HEK293T (cell line): Measurements from ENCODE around the gene TMEM51.

Source experiments
- CTCF ChIA-PET: fragments of 350-600 bp; formaldehyde crosslinking; extraction: SDS; loops from one replicate; lab custom pipeline; 2021; ENCODE audit warnings: antibody characterized with exemption, inconsistent platforms; lab: Yijun Ruan, JAX
- POLR2A ChIA-PET: fragments of 350-600 bp; formaldehyde crosslinking; extraction: SDS; loops from one replicate; lab custom pipeline; 2020; ENCODE audit warnings: antibody characterized with exemption, inconsistent platforms; lab: Yijun Ruan, JAX
- DNase-seq: peaks from one replicate; pipeline ENCODE4 v3.0.0; 2012; ENCODE audit warnings: mixed read lengths; ENCODE audit errors: extremely low spot score
- ARNT ChIP-seq: fragments of 450-650 bp; IDR thresholded peaks from 2 replicates; pipeline ENCODE4 v1.6.1; 2017; ENCODE audit warnings: mild to moderate bottlenecking
- BHLHE40 ChIP-seq: fragments of 450-650 bp; IDR thresholded peaks from 2 replicates; pipeline ENCODE4 v1.6.1; 2016; ENCODE audit warnings: mild to moderate bottlenecking, moderate library complexity, borderline replicate concordance
- CTBP1 ChIP-seq: fragments of 450-650 bp; IDR thresholded peaks from 2 replicates; pipeline ENCODE4 v1.6.1; 2016; ENCODE audit warnings: borderline replicate concordance
- ELF4 ChIP-seq: fragments of 450-650 bp; IDR thresholded peaks from 2 replicates; pipeline ENCODE4 v1.6.1; 2017; ENCODE audit warnings: antibody characterized with exemption
- FOXA1 ChIP-seq: fragments of 450-650 bp; IDR thresholded peaks from 2 replicates; pipeline ENCODE4 v1.6.1; 2016; ENCODE audit warnings: mild to moderate bottlenecking
- FOXK2 ChIP-seq: fragments of 450-650 bp; IDR thresholded peaks from 2 replicates; pipeline ENCODE4 v1.6.1; 2016; ENCODE audit warnings: mild to moderate bottlenecking
- FOXM1 ChIP-seq: fragments of 450-650 bp; IDR thresholded peaks from 2 replicates; pipeline ENCODE4 v1.6.1; 2017; ENCODE audit warnings: mild to moderate bottlenecking, borderline replicate concordance
- HDGF ChIP-seq: fragments of 450-650 bp; IDR thresholded peaks from 2 replicates; pipeline ENCODE4 v1.6.1; 2017; ENCODE audit warnings: antibody characterized with exemption, borderline replicate concordance
- L3MBTL2 ChIP-seq: fragments of 450-650 bp; conservative IDR thresholded peaks from 2 replicates; pipeline ENCODE4 v1.6.1; 2016; ENCODE audit warnings: mild to moderate bottlenecking
- LEF1 ChIP-seq: fragments of 450-650 bp; IDR thresholded peaks from 2 replicates; pipeline ENCODE4 v1.6.1; 2017; ENCODE audit warnings: mild to moderate bottlenecking, borderline replicate concordance
- NFRKB ChIP-seq: fragments of 450-650 bp; IDR thresholded peaks from 2 replicates; pipeline ENCODE4 v1.6.1; 2016; ENCODE audit warnings: mild to moderate bottlenecking, moderate library complexity
- PKNOX1 ChIP-seq: fragments of 450-650 bp; IDR thresholded peaks from 2 replicates; pipeline ENCODE4 v1.6.1; 2016
- SP1 ChIP-seq: fragments of 450-650 bp; IDR thresholded peaks from 2 replicates; pipeline ENCODE4 v1.6.1; 2017
- SUZ12 ChIP-seq: fragments of 450-650 bp; IDR thresholded peaks from 2 replicates; pipeline ENCODE4 v1.6.1; 2016; ENCODE audit warnings: mild to moderate bottlenecking
- TARDBP ChIP-seq: fragments of 450-650 bp; IDR thresholded peaks from 2 replicates; pipeline ENCODE4 v1.6.1; 2016
- ZNF384 ChIP-seq: fragments of 450-650 bp; IDR thresholded peaks from 2 replicates; pipeline ENCODE4 v1.6.1; 2016

The TMEM51 gene

DNA sequence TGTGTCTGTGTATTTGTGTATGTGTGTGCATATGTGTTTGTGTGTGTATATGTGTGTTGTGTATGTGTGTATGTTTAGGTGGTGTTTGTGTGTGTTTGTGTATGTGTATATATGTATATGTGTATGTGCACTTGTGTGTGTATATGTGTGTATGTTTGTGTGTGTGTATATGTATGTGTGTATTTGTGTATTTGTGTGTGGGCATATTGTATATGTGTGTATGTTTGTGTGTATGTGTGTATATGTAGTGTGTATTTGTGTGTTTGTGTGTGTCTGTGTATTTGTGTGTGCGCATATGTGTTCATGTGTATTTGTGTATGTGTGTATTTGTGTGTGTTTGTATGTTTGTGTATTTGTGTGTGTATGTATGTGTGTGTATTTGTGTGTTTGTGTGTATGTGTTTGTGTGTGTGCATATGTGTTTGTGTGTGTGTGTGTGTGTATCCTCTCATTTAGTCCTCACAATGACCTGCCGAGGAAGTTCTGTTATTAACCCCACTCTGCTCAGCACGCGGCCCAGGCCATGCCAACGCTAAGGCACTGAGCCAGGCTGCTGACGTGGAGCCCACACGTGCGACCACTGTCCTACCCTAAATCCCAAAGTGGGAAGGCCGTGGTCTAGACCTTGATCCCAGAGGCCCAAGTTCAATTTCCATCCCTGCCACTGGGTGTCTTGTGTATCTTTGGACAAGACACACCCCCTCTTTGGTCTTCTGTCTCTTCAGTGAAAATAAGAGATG is 43.2 kb upstream of the TMEM51 start:
- ChIA-PET POLR2A (no interaction called here), CTCF (interaction anchor here (0.7 kb wide), 1 partner anchor 182 kb away, joined by 3 read pairs; no protein-coding TSS in a partner anchor)
- DNase-seq, result no peak
- TF ChIP-seq SP1 (no peak), ARNT (no peak), CTBP1 (no peak), LEF1 (no peak), FOXA1 (no peak), ELF4 (no peak), BHLHE40 (no peak), FOXK2 (no peak), SUZ12 (no peak), L3MBTL2 (no peak), HDGF (no peak), PKNOX1 (no peak), TARDBP (no peak), NFRKB (no peak), FOXM1 (no peak), ZNF384 (no peak)

DNA sequence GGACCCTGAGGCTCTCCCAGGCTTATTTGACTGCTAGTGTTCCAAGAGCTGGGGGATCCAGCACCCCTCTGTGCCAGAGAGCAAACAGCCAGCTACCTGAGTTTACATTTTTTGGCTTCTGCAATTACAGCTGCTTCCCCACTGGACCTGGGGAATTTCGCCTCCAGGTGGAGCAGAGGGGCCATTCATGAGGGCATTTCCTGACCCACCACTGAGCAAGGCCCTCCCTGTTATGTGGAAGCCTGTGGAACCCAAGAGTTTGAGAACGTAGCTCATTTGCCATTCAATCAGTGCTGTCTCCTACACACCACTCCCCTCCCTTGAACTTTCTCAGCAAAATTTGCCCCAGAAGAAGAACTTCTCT is 42.7 kb upstream of the TMEM51 start:
- POLR2A ChIA-PET, result no interaction called here

GRCh38 chr1:15113146-15113545 is 40.4 kb upstream of the TMEM51 start:
- TF ChIP-seq NFRKB (no peak), L3MBTL2 (no peak), TARDBP (no peak), PKNOX1 (no peak), ELF4 (no peak), FOXM1 (no peak), BHLHE40 (no peak), LEF1 (no peak), ZNF384 (no peak), HDGF (no peak), SUZ12 (no peak), FOXK2 (no peak), FOXA1 (no peak), SP1 (no peak), CTBP1 (no peak)
- POLR2A ChIA-PET, result no interaction called here
- CTCF ChIA-PET, result interaction anchor here (0.7 kb wide), 1 partner anchor 8 kb away, joined by 3 read pairs; no protein-coding TSS in a partner anchor
- no peak for DNase-seq

More for the DNA sequence above, 42.7 kb upstream of the TMEM51 start:
- no peak for DNase-seq
- CTCF ChIA-PET, result interaction anchor here (0.7 kb wide), 1 partner anchor 181 kb away, joined by 3 read pairs; no protein-coding TSS in a partner anchor
- no peak for TF ChIP-seq SUZ12
- TF ChIP-seq ELF4, result no peak
- no peak for TF ChIP-seq CTBP1
- TF ChIP-seq FOXA1, result no peak
- TF ChIP-seq L3MBTL2, result no peak
- no peak for TF ChIP-seq FOXM1
- no peak for TF ChIP-seq PKNOX1
- TF ChIP-seq BHLHE40, result no peak
- TF ChIP-seq FOXK2, result no peak
- TF ChIP-seq LEF1, result no peak
- TF ChIP-seq TARDBP, result no peak
- no peak for TF ChIP-seq ARNT
- no peak for TF ChIP-seq ZNF384
- no peak for TF ChIP-seq NFRKB

GRCh38 chr1:15114884-15115283 is 38.7 kb upstream of the TMEM51 start:
- TF ChIP-seq SUZ12 (no peak), PKNOX1 (no peak), NFRKB (no peak), FOXA1 (no peak), LEF1 (no peak), SP1 (no peak), ELF4 (no peak), HDGF (no peak), CTBP1 (no peak)
- POLR2A ChIA-PET, result no interaction called here
- CTCF ChIA-PET, result no interaction called here
- DNase-seq, result no peak

- DNase-seq, result no peak
- no peak for TF ChIP-seq PKNOX1
- TF ChIP-seq FOXA1, result no peak
- no peak for TF ChIP-seq FOXM1
- TF ChIP-seq L3MBTL2, result no peak
- no peak for TF ChIP-seq FOXK2
- TF ChIP-seq SUZ12, result no peak
- no peak for TF ChIP-seq SP1
- no peak for TF ChIP-seq ARNT
- no peak for TF ChIP-seq ZNF384
- TF ChIP-seq HDGF, result no peak
- no peak for TF ChIP-seq CTBP1
- TF ChIP-seq NFRKB, result no peak
- TF ChIP-seq BHLHE40, result no peak
- no peak for TF ChIP-seq LEF1
- TF ChIP-seq TARDBP, result no peak
- no peak for TF ChIP-seq ELF4
- POLR2A ChIA-PET, result no interaction called here
- CTCF ChIA-PET, result no interaction called here
These were observed 37.8 kb upstream of the TMEM51 start for GRCh38 chr1:15115542-15116330.
